ENCODE measurements around the gene PIP5K1B. TPM values are rescaled to one million over a fixed set of nuclear protein-coding genes. Genes with fewer than 3 reads are reported as not detected.

PIP5K1B gene
- total and polyA plus RNA-seq, 2 experiments from 2014 or later, result 1.3 to 2.8 TPM

- TF ChIP-seq CTCF (conservative IDR thresholded peaks at IDR 0.05; ENCODE audit: low read depth in 2 of 2), result no peak
- no peak for TF ChIP-seq CREB1 (CRISPR knock-in tag; IDR thresholded peaks at IDR 0.05; ENCODE audit: low read depth)
Measured at GRCh38 chr9:68966496-68966944, 261.5 kb downstream of the PIP5K1B start (continued).

- peaks cover 3% of the 10 kb centered on the region; the same call in 1 of the 2 replicates for H3K4me1 ChIP-seq (ENCODE audit: insufficient read depth)
- Mint-ChIP-seq H3K27me3 (ENCODE audit: insufficient read depth, low read depth, poor library complexity) (peaks cover under 1% of the 10 kb centered on the region), H3K4me1 (peaks cover 5% of the 10 kb centered on the region; the same call in 1 of the 3 replicates), H3K9me3 (no peaks in the 10 kb centered on the region), H3K4me3 (no peak overlapping the region), H3K36me3 (ENCODE audit: low read depth) (no peaks in the 10 kb centered on the region), H3K27ac (no peak overlapping the region)
- H3K27me3 ChIP-seq (ENCODE audit: insufficient read depth), result no peaks in the 10 kb centered on the region
- no peak overlapping the region for H3K27ac ChIP-seq (ENCODE audit: low read depth)
- H3K36me3 ChIP-seq (ENCODE audit: insufficient read depth), result no peaks in the 10 kb centered on the region
- H3K9me2 ChIP-seq (ENCODE audit: insufficient read depth), result no peaks in the 10 kb centered on the region
- no peak overlapping the region for H3K4me2 ChIP-seq
- H4K20me1 ChIP-seq (replicated peaks; ENCODE audit: insufficient read depth), result no peaks in the 10 kb centered on the region
- DNase-seq (ENCODE audit: low spot score) (no peak), ATAC-seq (no peak)
- TF ChIP-seq REST (IDR thresholded peaks at IDR 0.05; ENCODE audit: unreplicated experiment) (no peak), ETS1 (IDR thresholded peaks at IDR 0.05) (no peak), ZNF331 (CRISPR knock-in tag; IDR thresholded peaks at IDR 0.05; ENCODE audit: low read depth) (no peak), EZH2phosphoT487 (IDR thresholded peaks at IDR 0.05; ENCODE audit: unreplicated experiment) (no peak), JUNB (IDR thresholded peaks at IDR 0.05; ENCODE audit: unreplicated experiment) (no peak), NANOG (IDR thresholded peaks at IDR 0.05; ENCODE audit: borderline replicate concordance) (no peak), ZNF462 (CRISPR knock-in tag; IDR thresholded peaks at IDR 0.05) (no peak), ZNF114 (CRISPR knock-in tag; IDR thresholded peaks at IDR 0.05) (no peak), STAT1 (IDR thresholded peaks at IDR 0.05; ENCODE audit: unreplicated experiment) (no peak), POLR2AphosphoS5 (IDR thresholded peaks at IDR 0.05; ENCODE audit: low read depth) (no peak)
- no peaks in the 10 kb centered on the region for H3F3A ChIP-seq (replicated peaks; ENCODE audit: low read depth)
- H3K4me3 ChIP-seq, result no peak overlapping the region
- H3K79me2 ChIP-seq (replicated peaks; ENCODE audit: insufficient read depth), result no peaks in the 10 kb centered on the region
- H2AFZ ChIP-seq, result no peak overlapping the region
Measured at GRCh38 chr9:68967800-68968199, 262.8 kb downstream of the PIP5K1B start.

All from GM23338 (cell line).